ENCODE results near the gene SLC24A3. TPM values are rescaled to one million over a fixed set of nuclear protein-coding genes. Genes with fewer than 3 reads are reported as not detected.

SLC24A3 gene
- total RNA-seq, 1 donor from 2014 or later = not detected

DNA sequence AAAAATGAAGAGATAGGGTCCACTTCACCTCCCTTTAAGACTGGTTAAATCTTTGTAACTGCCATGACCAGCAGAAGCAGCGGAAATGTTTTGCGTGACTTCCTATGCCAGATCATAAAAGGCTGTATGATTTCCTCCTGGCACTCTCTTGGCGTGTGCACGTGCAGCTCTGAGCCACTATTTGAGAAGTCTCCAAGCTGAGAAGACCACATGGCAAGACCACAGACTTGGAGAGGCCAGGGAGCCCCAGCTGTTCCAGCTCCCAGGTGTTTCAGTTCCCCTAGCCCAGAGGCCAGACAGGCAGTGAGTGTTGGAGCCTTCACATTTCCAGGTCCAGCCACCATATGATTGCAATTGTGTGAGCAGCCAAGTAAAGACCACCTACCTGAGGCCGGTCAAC, 286.3 kb downstream of the SLC24A3 start:
- no peaks in the 10 kb centered on the region for H3K4me1 Mint-ChIP-seq
- intact Hi-C loops (cut with micrococcal nuclease) = no loop called here
- DNase-seq = no peak
- H3K4me3 Mint-ChIP-seq = no peak overlapping the region
- H3K27me3 Mint-ChIP-seq = peaks cover 4% of the 10 kb centered on the region
- H3K9me3 Mint-ChIP-seq = no peaks in the 10 kb centered on the region
- CTCF ChIA-PET = no interaction called here
- TF ChIP-seq, protein P1, sequence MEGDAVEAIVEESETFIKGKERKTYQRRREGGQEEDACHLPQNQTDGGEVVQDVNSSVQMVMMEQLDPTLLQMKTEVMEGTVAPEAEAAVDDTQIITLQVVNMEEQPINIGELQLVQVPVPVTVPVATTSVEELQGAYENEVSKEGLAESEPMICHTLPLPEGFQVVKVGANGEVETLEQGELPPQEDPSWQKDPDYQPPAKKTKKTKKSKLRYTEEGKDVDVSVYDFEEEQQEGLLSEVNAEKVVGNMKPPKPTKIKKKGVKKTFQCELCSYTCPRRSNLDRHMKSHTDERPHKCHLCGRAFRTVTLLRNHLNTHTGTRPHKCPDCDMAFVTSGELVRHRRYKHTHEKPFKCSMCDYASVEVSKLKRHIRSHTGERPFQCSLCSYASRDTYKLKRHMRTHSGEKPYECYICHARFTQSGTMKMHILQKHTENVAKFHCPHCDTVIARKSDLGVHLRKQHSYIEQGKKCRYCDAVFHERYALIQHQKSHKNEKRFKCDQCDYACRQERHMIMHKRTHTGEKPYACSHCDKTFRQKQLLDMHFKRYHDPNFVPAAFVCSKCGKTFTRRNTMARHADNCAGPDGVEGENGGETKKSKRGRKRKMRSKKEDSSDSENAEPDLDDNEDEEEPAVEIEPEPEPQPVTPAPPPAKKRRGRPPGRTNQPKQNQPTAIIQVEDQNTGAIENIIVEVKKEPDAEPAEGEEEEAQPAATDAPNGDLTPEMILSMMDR (IDR thresholded peaks at IDR 0.05) = no peak
- no peaks in the 10 kb centered on the region for H3K36me3 Mint-ChIP-seq (ENCODE audit: low read depth)
- H3K27ac Mint-ChIP-seq = no peak overlapping the region
- no peak for ATAC-seq (ENCODE audit: low read depth)
- POLR2A ChIA-PET = no interaction called here

DNA sequence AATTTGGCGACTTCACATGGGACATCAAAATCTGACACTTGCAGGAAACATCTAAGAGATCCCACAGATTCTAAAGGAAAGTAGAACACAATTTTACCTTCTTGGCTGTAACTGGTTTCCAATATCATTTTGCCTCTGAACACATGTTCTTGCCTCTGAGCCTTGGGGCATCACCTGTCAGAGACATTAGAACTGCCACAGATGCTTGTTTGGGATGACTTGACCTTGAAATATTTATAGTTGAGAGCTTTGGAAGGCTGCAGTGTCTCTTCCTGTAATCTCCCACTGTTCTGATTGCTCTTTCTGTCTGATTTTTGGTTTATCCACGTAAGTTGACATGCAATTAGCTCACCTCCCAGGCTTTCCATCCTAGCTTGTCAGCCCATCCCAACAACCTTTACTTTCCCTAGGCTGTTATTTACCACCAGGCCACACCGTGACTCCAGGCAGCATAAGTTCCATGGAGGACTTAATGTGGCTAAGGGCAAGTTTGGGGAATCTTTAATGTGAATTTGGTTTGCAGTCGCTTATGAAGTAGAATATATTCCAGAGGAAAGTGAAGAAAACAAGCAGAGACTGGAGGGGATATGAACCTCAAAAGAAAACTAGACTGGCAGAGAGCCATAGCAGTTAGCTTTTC, 289.2 kb downstream of the SLC24A3 start:
- Mint-ChIP-seq H3K27me3 (peaks cover 1% of the 10 kb centered on the region), H3K4me1 (no peaks in the 10 kb centered on the region), H3K36me3 (ENCODE audit: low read depth) (no peaks in the 10 kb centered on the region), H3K9me3 (no peaks in the 10 kb centered on the region), H3K27ac (no peak overlapping the region), H3K4me3 (no peak overlapping the region)
- DNase-seq = no peak
- TF ChIP-seq, protein P1 (IDR thresholded peaks at IDR 0.05) = no peak
- ChIA-PET POLR2A (no interaction called here), CTCF (no interaction called here)
- ATAC-seq (ENCODE audit: low read depth) = no peak
- intact Hi-C loops (cut with micrococcal nuclease) = no loop called here

- TF ChIP-seq, protein P1 (IDR thresholded peaks at IDR 0.05) = no peak
- ATAC-seq (ENCODE audit: low read depth) (no peak), DNase-seq (no peak)
- Mint-ChIP-seq H3K27me3 (peaks cover 1% of the 10 kb centered on the region), H3K27ac (no peak overlapping the region), H3K9me3 (no peaks in the 10 kb centered on the region), H3K4me3 (no peak overlapping the region), H3K36me3 (ENCODE audit: low read depth) (no peaks in the 10 kb centered on the region), H3K4me1 (no peaks in the 10 kb centered on the region)
- CTCF ChIA-PET = no interaction called here
- intact Hi-C loops (cut with micrococcal nuclease) = no loop called here
- POLR2A ChIA-PET = no interaction called here
These were observed 289.7 kb downstream of the SLC24A3 start for GRCh38 chr20:19502169-19502568.

- no peaks in the 10 kb centered on the region for H3K9me3 Mint-ChIP-seq
- ATAC-seq (ENCODE audit: low read depth) = no peak
- no peak for DNase-seq
- POLR2A ChIA-PET = no interaction called here
- TF ChIP-seq, protein P1 (IDR thresholded peaks at IDR 0.05) = no peak
- H3K4me3 Mint-ChIP-seq = no peak overlapping the region
- no peaks in the 10 kb centered on the region for H3K27me3 Mint-ChIP-seq
- no peaks in the 10 kb centered on the region for H3K4me1 Mint-ChIP-seq
- intact Hi-C loops (cut with micrococcal nuclease) = no loop called here
- CTCF ChIA-PET = no interaction called here
- no peak overlapping the region for H3K27ac Mint-ChIP-seq
- no peaks in the 10 kb centered on the region for H3K36me3 Mint-ChIP-seq (ENCODE audit: low read depth)
These were observed 291.8 kb downstream of the SLC24A3 start for GRCh38 chr20:19504251-19504650.

- TF ChIP-seq, protein P1 (IDR thresholded peaks at IDR 0.05) = no peak
- H3K4me3 Mint-ChIP-seq = no peak overlapping the region
- intact Hi-C loops (cut with micrococcal nuclease) = no loop called here
- no peak overlapping the region for H3K27ac Mint-ChIP-seq
- ChIA-PET POLR2A (no interaction called here), CTCF (no interaction called here)
- no peaks in the 10 kb centered on the region for H3K4me1 Mint-ChIP-seq
- no peaks in the 10 kb centered on the region for H3K27me3 Mint-ChIP-seq
- H3K9me3 Mint-ChIP-seq = no peaks in the 10 kb centered on the region
- DNase-seq = no peak
- H3K36me3 Mint-ChIP-seq (ENCODE audit: low read depth) = no peaks in the 10 kb centered on the region
- no peak for ATAC-seq (ENCODE audit: low read depth)
These were observed 293.6 kb downstream of the SLC24A3 start for GRCh38 chr20:19506021-19506420.
